Globus pallidus (tissue), 1 donor: ENCODE measurements around the gene PIM1.
A peak's percentile ranks its signal among the peaks of the same experiment; 100 is the strongest.
"Not testable (repeated sequence)": the region's sequence is repeated elsewhere in the genome, so short reads cannot be mapped to it uniquely, and the experiment has no call there.

Experiments used
- DNase-seq: peaks from one replicate; pipeline ENCODE4 v3.0.0-alpha.2; 2015; ENCODE audit warnings: low spot score

The PIM1 gene

GRCh38 chr6:37169496-37170272, at the start of gene PIM1:
TSS of gene PIM1 (plus strand) at chr6:37170152. CDS start at chr6:37170576, 424 bp downstream.
- peak; percentile 99 for DNase-seq

GRCh38 chr6:37121556-37121955, 48.4 kb upstream of the PIM1 start:
- DNase-seq = no peak

- DNase-seq = no peak
Measured at GRCh38 chr6:37122861-37123260, 47.1 kb upstream of the PIM1 start.

- no peak for DNase-seq
Measured at GRCh38 chr6:37123957-37124729, 45.8 kb upstream of the PIM1 start.

- DNase-seq = no peak
Measured at GRCh38 chr6:37125774-37126492, 44.0 kb upstream of the PIM1 start.

GRCh38 chr6:37126493-37126958, 43.4 kb upstream of the PIM1 start:
- no peak for DNase-seq

- DNase-seq = no peak
Measured at GRCh38 chr6:37126961-37127616, 42.9 kb upstream of the PIM1 start.

- DNase-seq = no peak
Measured at GRCh38 chr6:37127961-37128862, 41.7 kb upstream of the PIM1 start.

- DNase-seq = not testable (repeated sequence)
Measured at GRCh38 chr6:37128863-37129443, 41.0 kb upstream of the PIM1 start.

- DNase-seq = no peak
Measured at GRCh38 chr6:37129566-37129965, 40.4 kb upstream of the PIM1 start.

GRCh38 chr6:37130704-37131103, 39.2 kb upstream of the PIM1 start:
- no peak for DNase-seq

- DNase-seq = peak; percentile 36
Measured at GRCh38 chr6:37131104-37131959, 38.6 kb upstream of the PIM1 start.

- no peak for DNase-seq
Measured at GRCh38 chr6:37131960-37132253, 38.0 kb upstream of the PIM1 start.

- no peak for DNase-seq
Measured at GRCh38 chr6:37134036-37134395, 35.9 kb upstream of the PIM1 start.

GRCh38 chr6:37134396-37135191, 35.4 kb upstream of the PIM1 start:
- DNase-seq = no peak

- no peak for DNase-seq
Measured at GRCh38 chr6:37135835-37136694, 33.9 kb upstream of the PIM1 start.

- DNase-seq = no peak
Measured at GRCh38 chr6:37136821-37137200, 33.1 kb upstream of the PIM1 start.
